Esophagus squamous epithelium (tissue), 5 donors: ENCODE results near the gene SLC12A7. TPM values are rescaled to one million over a fixed set of nuclear protein-coding genes. Genes with fewer than 3 reads are reported as not detected.

Experiments used
- DNase-seq: peaks from one replicate; lab custom pipeline; 2025; lab: John Stamatoyannopoulos, UW
- H3K27ac ChIP-seq, 4 donors: fragments of 200-600 bp; sonication (generic); one replicate each; pipeline ENCODE4 v1.5.1; 2016 to 2019; ENCODE audit warnings: mild to moderate bottlenecking in 1 of 4
- H3K27me3 ChIP-seq, 4 donors: fragments of 200-600 bp; sonication (generic); 1 replicate in 3 of 4; 2 replicates in 1 of 4; pipeline versions ENCODE4 v1.5.1 to v1.6.0; 2017 to 2021; ENCODE audit warnings: antibody characterized with exemption in 1 of 4
- H3K36me3 ChIP-seq, 3 donors: fragments of 200-600 bp; sonication (generic); one replicate each; pipeline ENCODE4 v1.5.1; 2016 to 2019
- H3K4me1 ChIP-seq, 3 donors: fragments of 200-600 bp; sonication (generic); one replicate each; pipeline ENCODE4 v1.5.1; 2017 to 2019
- H3K4me3 ChIP-seq, 4 donors: fragments of 200-600 bp; sonication (generic); 1 replicate in 3 of 4; 2 replicates in 1 of 4; pipeline ENCODE4 v1.5.1; 2016 to 2019; ENCODE audit warnings: mild to moderate bottlenecking in 2 of 4, moderate library complexity in 1 of 4
- H3K9me3 ChIP-seq, 3 donors: fragments of 200-600 bp; sonication (generic); one replicate each; pipeline ENCODE4 v1.5.1; 2016 to 2019
- CTCF ChIP-seq, 6 experiments: fragments of 450-650 bp in 4 of 6; fragments of 200-600 bp in 2 of 6; sonication (generic) in 2 of 6; IDR thresholded peaks; one replicate each; pipeline ENCODE4 v1.5.1; 2016 to 2019; ENCODE audit warnings: antibody characterized with exemption in 6 of 6, mild to moderate bottlenecking in 4 of 6, moderate library complexity in 4 of 6
- POLR2A ChIP-seq, 4 donors: fragments of 450-650 bp; IDR thresholded peaks; one replicate each; pipeline ENCODE4 v1.6.1; 2017; ENCODE audit warnings: antibody characterized with exemption in 4 of 4, mild to moderate bottlenecking in 4 of 4, moderate library complexity in 3 of 4
- WGBS, 2 donors: methylation state at CpG; one replicate each; pipeline ENCODE4 v1.1.5; 2018; 5-methylcytosine and 5-hydroxymethylcytosine counted together
- intact Hi-C: fragments of 100-400 bp; cut with DNase I; formaldehyde crosslinking; loops from one replicate; pipeline ENCODE4 v1.15.0; 2022
- total RNA-seq, 4 donors: library from RNA; depleted of rRNA; stranded (reverse); fragments of >200 nt; gene quantifications; one replicate each; pipeline ENCODE4 v1.1.0, GENCODE V29; 2016
- donor health status: DM: yes; HTN: yes; CAD: no.

The SLC12A7 gene
- total RNA-seq, 4 donors from 2014 or later: 4.5 to 13.4 (median 6.6) TPM

GRCh38 chr5:1122511-1123294 is 10.8 kb upstream of the SLC12A7 start:
- DNase-seq: no peak
- Histone ChIP-seq H3K9me3 (no peaks in the 10 kb centered on the region), H3K27ac (no peak overlapping the region), H3K4me3 (no peak overlapping the region), H3K4me1 (peaks cover 12 to 26% (median 13%) of the 10 kb centered on the region in 3 donors), H3K27me3 (peaks cover 0 to 79% (median 0%) of the 10 kb centered on the region in 4 donors), H3K36me3 (no peaks in the 10 kb centered on the region)
- 85 to 87% methylated on average over 25 to 27 of the region's 34 CpGs for WGBS, 2 donors
- intact Hi-C loops: no loop called here
- TF ChIP-seq CTCF (IDR thresholded peaks at IDR 0.05): no peak
- no peak for TF ChIP-seq POLR2A (IDR thresholded peaks at IDR 0.05)

- peaks cover 0 to 81% (median 0%) of the 10 kb centered on the region in 4 donors for H3K27me3 ChIP-seq
- H3K4me3 ChIP-seq: no peak overlapping the region
- no peak overlapping the region for H3K27ac ChIP-seq
- no peak for TF ChIP-seq POLR2A (IDR thresholded peaks at IDR 0.05)
- TF ChIP-seq CTCF (IDR thresholded peaks at IDR 0.05): no peak
- no peak for DNase-seq
- H3K9me3 ChIP-seq: no peaks in the 10 kb centered on the region
- H3K4me1 ChIP-seq: peaks cover 13 to 32% (median 15%) of the 10 kb centered on the region in 3 donors
- WGBS, 2 donors: 81 to 98% methylated on average over 4 of the region's 14 CpGs
- intact Hi-C loops: no loop called here
- H3K36me3 ChIP-seq: no peaks in the 10 kb centered on the region
These were observed 10.0 kb upstream of the SLC12A7 start for GRCh38 chr5:1121891-1122290.

GRCh38 chr5:1121044-1121443 is 9.2 kb upstream of the SLC12A7 start:
- Histone ChIP-seq H3K9me3 (no peaks in the 10 kb centered on the region), H3K27ac (no peak overlapping the region), H3K36me3 (no peaks in the 10 kb centered on the region), H3K27me3 (peaks cover 0 to 88% (median 0%) of the 10 kb centered on the region in 4 donors), H3K4me1 (peaks cover 13 to 32% (median 15%) of the 10 kb centered on the region in 3 donors), H3K4me3 (no peak overlapping the region)
- DNase-seq: no peak
- intact Hi-C loops: no loop called here
- WGBS, 2 donors: 87 to 100% methylated on average over 4 to 6 of the region's 14 CpGs
- TF ChIP-seq CTCF (IDR thresholded peaks at IDR 0.05) (no peak), POLR2A (IDR thresholded peaks at IDR 0.05) (no peak)

GRCh38 chr5:1120236-1120999 is 8.6 kb upstream of the SLC12A7 start:
- Histone ChIP-seq H3K4me1 (peaks cover 13 to 32% (median 15%) of the 10 kb centered on the region in 3 donors), H3K36me3 (no peaks in the 10 kb centered on the region), H3K27me3 (peaks cover 0 to 94% (median 0%) of the 10 kb centered on the region in 4 donors)

More at GRCh38 chr5:1120236-1120999, 8.6 kb upstream of the SLC12A7 start:
- Histone ChIP-seq H3K4me3 (no peak overlapping the region), H3K9me3 (no peaks in the 10 kb centered on the region), H3K27ac (no peak overlapping the region)
- 88 to 91% methylated on average over 14 to 18 of the region's 41 CpGs for WGBS, 2 donors
- no peak for DNase-seq
- TF ChIP-seq POLR2A (IDR thresholded peaks at IDR 0.05) (no peak), CTCF (IDR thresholded peaks at IDR 0.05) (no peak)
- intact Hi-C loops: no loop called here
